Activated naive CD8-positive, alpha-beta T cell (primary cell): ENCODE measurements around the gene EVX2.

Experiments used
- H3K27ac Mint-ChIP-seq: one replicate; pipeline ENCODE4 v1.8.0; 2021; ENCODE audit warnings: mixed read lengths
- H3K27me3 Mint-ChIP-seq: one replicate; pipeline ENCODE4 v1.8.0; 2021; ENCODE audit warnings: mixed read lengths
- H3K36me3 Mint-ChIP-seq: one replicate; pipeline ENCODE4 v1.8.0; 2021; ENCODE audit warnings: mixed read lengths
- H3K4me1 Mint-ChIP-seq: one replicate; pipeline ENCODE4 v1.8.0; 2021; ENCODE audit warnings: low read depth, mixed read lengths
- H3K4me3 Mint-ChIP-seq: one replicate; pipeline ENCODE4 v1.8.0; 2021; ENCODE audit warnings: mild to moderate bottlenecking, mixed read lengths
- H3K9me3 Mint-ChIP-seq: one replicate; pipeline ENCODE4 v1.8.0; 2021; ENCODE audit warnings: low read depth, mixed read lengths

The EVX2 gene

DNA sequence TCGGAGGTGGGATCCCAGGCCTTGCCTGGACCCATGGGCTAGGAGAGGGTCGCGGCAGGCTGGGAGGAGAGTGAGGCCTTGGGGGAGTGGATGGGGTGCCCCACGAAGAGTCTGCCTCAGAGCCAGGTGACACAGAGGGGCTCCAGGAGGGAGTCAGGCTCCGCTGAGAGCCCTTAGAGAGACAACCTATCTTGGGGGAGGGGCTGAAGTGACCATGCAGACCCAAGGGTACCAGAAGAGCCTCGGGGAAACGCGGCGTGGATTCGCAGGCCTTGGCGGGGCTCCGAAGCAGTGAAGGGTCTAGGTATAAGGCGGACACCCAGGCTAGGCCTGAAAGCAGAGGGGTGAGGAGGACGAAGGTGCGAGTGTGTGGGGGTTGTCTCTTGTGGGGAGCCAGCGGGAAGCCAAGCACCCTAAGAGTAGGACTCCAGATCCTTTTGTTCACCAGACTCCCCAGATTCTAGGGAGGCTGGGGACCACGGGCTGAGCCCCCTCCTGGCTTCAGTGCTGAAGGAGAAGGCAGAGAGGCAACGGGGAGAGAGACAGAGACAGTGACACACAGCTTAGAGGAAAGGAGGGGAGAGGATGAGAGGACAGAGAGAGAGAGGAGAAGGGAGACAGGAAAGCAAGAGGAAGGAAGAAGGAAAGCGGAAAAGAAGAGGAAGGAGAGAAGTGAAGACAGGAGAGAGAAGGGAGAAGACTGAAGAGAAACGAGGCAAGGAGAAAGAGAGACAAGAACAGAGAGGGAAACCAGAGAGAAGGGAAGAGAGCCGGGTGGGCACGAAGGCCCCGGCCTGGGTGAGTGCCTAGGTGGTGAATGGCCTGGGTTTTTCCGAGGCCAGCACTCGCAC is 22.2 kb upstream of the EVX2 start:
- peaks cover 59% of the 10 kb centered on the region for H3K27me3 Mint-ChIP-seq
- peak overlapping the region; percentile 84 for H3K4me3 Mint-ChIP-seq
- H3K27ac Mint-ChIP-seq: no peak overlapping the region

GRCh38 chr2:176105078-176105729 is 21.4 kb upstream of the EVX2 start:
- H3K9me3 Mint-ChIP-seq: no peaks in the 10 kb centered on the region

More for the DNA sequence above, 22.2 kb upstream of the EVX2 start:
- H3K36me3 Mint-ChIP-seq: no peaks in the 10 kb centered on the region
- H3K4me1 Mint-ChIP-seq: peaks cover 30% of the 10 kb centered on the region
- H3K9me3 Mint-ChIP-seq: no peaks in the 10 kb centered on the region

DNA sequence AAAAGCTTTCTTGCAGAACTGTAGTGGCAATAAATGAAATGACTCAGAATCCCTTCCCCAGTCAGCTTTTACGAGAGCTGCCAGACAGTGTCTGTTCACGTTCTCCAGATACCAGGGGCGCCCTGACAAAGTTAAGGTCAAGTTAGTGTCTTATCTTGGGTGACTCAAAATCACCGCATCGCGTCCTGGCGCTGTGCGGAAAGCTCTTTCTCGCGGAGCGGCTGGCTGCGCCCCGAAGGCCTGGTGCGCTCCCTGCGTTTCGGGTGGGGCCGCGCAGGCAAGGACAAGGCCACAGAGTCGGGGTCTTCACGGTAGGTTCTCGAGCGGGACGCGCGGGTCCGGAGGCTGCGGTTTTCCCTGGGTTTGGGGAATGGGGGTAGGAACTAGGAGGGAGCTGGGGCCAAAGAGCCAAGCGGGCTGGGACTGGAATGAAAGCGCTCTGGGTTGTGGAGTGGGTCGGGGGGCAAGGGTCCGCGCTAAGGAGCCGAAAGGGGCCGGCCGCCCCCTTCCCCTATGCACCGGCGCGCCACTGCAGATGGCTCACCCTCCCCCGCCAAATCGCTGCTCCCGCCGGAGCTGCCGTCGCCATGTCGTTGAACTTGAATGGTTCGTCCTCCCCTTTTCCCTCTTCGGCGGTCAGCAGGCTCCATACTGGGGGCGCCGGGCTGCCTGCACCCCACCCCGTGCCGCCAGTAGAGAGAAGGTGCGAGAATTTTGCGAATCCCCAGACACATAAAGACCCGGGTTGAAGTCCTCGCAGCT is 20.7 kb upstream of the EVX2 start:
- H3K27ac Mint-ChIP-seq: no peak overlapping the region
- no peaks in the 10 kb centered on the region for H3K9me3 Mint-ChIP-seq
- H3K27me3 Mint-ChIP-seq: peaks cover 52% of the 10 kb centered on the region
- H3K4me3 Mint-ChIP-seq: no peak overlapping the region
- peaks cover 30% of the 10 kb centered on the region for H3K4me1 Mint-ChIP-seq
- no peaks in the 10 kb centered on the region for H3K36me3 Mint-ChIP-seq

More at GRCh38 chr2:176105078-176105729, 21.4 kb upstream of the EVX2 start:
- Mint-ChIP-seq H3K4me1 (peaks cover 30% of the 10 kb centered on the region), H3K27ac (no peak overlapping the region), H3K36me3 (no peaks in the 10 kb centered on the region), H3K27me3 (peaks cover 56% of the 10 kb centered on the region), H3K4me3 (no peak overlapping the region)

DNA sequence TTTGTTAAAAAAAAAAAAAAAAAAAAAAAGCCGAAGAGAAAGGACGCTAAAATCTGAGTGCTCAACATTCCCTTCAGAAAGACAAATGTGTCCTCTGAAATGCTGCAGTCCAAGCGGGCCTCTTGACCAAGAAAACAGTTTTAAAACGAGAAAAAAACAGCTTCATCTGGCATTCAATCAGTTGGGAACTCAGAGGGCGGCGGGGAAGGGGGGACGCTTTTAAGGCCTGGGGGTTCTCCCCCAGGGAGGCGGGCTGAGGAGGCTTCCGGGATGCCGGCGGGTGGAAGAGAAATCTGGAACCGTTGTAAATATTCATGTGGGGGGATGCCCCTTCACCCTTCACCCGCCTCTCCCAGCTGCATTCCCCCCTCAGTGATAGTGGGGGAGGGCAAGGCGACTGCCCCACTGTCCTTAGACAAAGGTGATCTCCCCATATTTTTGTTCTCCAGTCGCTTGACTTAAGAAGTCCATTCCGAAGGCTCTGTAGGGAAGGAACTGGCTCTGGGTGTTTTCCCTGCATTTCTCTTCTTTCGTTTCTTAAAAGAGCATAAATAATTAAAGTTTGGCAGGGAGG is 20.1 kb upstream of the EVX2 start:
- no peak overlapping the region for H3K4me3 Mint-ChIP-seq
- no peaks in the 10 kb centered on the region for H3K36me3 Mint-ChIP-seq
- peaks cover 51% of the 10 kb centered on the region for H3K27me3 Mint-ChIP-seq
- no peak overlapping the region for H3K27ac Mint-ChIP-seq
- H3K9me3 Mint-ChIP-seq: no peaks in the 10 kb centered on the region
- H3K4me1 Mint-ChIP-seq: peaks cover 26% of the 10 kb centered on the region

- Mint-ChIP-seq H3K4me3 (no peak overlapping the region), H3K4me1 (peaks cover 25% of the 10 kb centered on the region), H3K36me3 (no peaks in the 10 kb centered on the region), H3K27me3 (peaks cover 52% of the 10 kb centered on the region), H3K27ac (no peak overlapping the region), H3K9me3 (no peaks in the 10 kb centered on the region)
Observed at GRCh38 chr2:176103194-176103593, 19.4 kb upstream of the EVX2 start.

DNA sequence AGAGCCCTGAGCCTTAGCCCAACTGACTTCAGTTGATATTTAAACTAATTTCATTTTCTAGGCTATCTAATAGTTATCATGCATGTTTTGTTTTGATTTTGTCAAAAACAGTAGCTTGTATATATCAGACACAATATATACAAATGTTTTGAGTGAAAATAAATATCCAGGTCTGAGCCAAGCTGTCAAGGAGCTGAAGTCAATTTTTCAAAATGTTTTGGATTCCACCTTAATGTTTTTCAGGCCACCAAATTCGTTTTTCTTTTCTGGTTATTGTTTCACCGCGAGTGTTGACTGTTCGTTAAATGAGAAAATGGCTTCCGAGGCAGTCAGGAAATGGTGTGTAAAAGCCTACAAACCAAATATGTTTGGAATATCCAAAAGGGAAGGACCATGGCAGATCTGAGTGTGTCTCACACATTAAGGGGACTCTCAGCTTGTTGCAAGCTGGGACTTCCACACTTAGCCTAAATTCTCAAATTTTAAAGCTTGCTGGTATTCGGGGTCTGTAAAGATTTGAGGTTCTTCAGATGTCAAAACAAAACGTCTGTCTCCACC is 18.6 kb upstream of the EVX2 start:
- H3K27ac Mint-ChIP-seq: no peak overlapping the region
- no peak overlapping the region for H3K4me3 Mint-ChIP-seq
- peaks cover 33% of the 10 kb centered on the region for H3K4me1 Mint-ChIP-seq
- H3K9me3 Mint-ChIP-seq: no peaks in the 10 kb centered on the region
- peaks cover 57% of the 10 kb centered on the region for H3K27me3 Mint-ChIP-seq
- H3K36me3 Mint-ChIP-seq: no peaks in the 10 kb centered on the region

DNA sequence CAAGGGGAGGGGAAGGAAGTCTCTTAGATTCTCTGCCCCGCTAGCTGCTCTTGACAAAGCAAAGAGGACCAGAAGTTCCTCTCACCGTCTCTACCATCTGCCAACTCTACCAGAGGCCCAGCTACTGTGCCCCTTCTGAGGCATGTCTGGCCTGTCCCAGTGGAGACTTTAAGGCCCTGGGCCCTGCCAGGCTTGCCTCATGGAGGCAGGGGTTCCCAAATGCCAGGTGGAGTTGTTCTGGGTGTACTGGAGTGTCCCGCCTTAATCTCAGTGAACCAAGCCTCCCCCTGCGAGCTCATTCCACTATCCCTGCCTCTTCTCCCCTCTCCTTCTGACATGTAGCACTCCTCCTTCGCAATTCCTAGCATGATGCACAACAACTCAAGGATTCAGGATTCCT is 18.1 kb upstream of the EVX2 start:
- Mint-ChIP-seq H3K36me3 (no peaks in the 10 kb centered on the region), H3K4me1 (peaks cover 35% of the 10 kb centered on the region), H3K27me3 (peaks cover 57% of the 10 kb centered on the region), H3K27ac (no peak overlapping the region), H3K9me3 (no peaks in the 10 kb centered on the region), H3K4me3 (no peak overlapping the region)

DNA sequence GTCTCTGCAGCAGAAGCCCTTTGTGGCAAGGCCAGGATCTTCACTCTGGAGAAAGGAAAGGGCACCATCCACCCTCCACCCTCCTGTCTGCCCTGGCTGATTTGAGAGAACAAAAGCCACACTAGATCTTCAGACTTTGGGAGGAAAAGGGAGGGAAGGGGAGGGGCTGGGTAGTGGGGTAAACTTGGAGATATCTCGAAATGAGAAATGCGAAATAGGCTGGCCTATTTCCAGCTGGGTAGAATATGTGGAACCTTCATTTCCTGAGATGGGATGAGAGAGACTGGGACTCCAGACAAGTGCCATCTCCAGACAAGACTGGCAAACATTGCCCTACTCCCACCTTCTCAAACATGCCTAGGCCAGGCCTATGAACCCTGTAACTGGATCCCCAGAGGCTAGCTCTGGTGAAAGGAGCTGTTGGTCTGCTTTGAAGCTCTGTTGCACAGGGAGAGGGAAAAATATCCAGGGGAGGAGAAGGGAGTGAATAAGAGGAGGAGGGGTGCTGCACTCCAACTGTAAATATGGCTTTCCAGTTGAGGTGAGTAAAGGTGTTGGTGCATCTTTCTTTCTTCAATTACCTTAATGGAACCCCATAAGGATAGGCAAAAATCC is 17.6 kb upstream of the EVX2 start:
- peaks cover 60% of the 10 kb centered on the region for H3K27me3 Mint-ChIP-seq
- H3K4me1 Mint-ChIP-seq: peaks cover 38% of the 10 kb centered on the region
- no peak overlapping the region for H3K27ac Mint-ChIP-seq
- no peak overlapping the region for H3K4me3 Mint-ChIP-seq
- H3K36me3 Mint-ChIP-seq: no peaks in the 10 kb centered on the region
- H3K9me3 Mint-ChIP-seq: no peaks in the 10 kb centered on the region

GRCh38 chr2:176100547-176101140 is 16.9 kb upstream of the EVX2 start:
- Mint-ChIP-seq H3K27me3 (peaks cover 61% of the 10 kb centered on the region), H3K36me3 (no peaks in the 10 kb centered on the region), H3K4me1 (peaks cover 32% of the 10 kb centered on the region), H3K9me3 (no peaks in the 10 kb centered on the region), H3K4me3 (no peak overlapping the region), H3K27ac (no peak overlapping the region)

DNA sequence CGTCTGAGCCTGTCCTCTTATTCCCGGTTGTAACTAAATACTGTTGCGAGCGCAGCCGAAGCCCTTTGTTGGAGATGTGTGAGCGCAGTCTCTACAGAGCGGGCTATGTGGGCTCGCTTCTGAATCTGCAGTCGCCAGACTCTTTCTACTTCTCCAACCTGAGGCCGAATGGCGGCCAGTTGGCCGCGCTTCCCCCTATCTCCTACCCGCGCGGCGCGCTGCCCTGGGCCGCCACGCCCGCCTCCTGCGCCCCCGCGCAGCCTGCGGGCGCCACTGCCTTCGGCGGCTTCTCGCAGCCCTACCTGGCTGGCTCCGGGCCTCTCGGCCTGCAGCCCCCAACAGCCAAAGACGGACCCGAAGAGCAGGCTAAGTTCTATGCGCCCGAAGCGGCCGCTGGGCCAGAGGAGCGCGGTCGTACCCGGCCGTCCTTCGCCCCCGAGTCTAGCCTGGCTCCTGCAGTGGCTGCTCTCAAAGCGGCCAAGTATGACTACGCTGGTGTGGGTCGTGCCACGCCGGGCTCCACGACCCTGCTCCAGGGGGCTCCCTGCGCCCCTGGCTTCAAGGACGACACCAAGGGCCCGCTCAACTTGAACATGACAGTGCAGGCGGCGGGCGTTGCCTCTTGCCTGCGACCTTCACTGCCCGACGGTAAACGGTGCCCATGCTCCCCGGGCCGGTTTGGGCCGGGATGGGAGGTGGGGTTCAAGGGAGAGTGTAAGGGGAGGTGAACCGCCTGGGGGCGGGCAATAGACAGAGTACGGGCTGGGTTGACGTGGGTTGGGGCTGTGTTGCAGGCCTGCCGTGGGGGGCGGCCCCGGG is 16.2 kb upstream of the EVX2 start, which contains the start of gene HOXD12:
Gene HOXD12 (plus strand): TSS at position 68 of the 819 bp plus-strand sequence. CDS start 7 bp downstream, at position 75.
- H3K36me3 Mint-ChIP-seq: no peaks in the 10 kb centered on the region
- H3K27me3 Mint-ChIP-seq: peaks cover 61% of the 10 kb centered on the region
- H3K4me1 Mint-ChIP-seq: peaks cover 28% of the 10 kb centered on the region
- H3K27ac Mint-ChIP-seq: no peak within 1 kb of the TSS
- H3K4me3 Mint-ChIP-seq: no peak within 1 kb of the TSS
- no peaks in the 10 kb centered on the region for H3K9me3 Mint-ChIP-seq

GRCh38 chr2:176099159-176099727 is 15.5 kb upstream of the EVX2 start:
- Mint-ChIP-seq H3K27ac (no peak overlapping the region), H3K4me1 (peaks cover 22% of the 10 kb centered on the region), H3K9me3 (no peaks in the 10 kb centered on the region), H3K4me3 (no peak overlapping the region), H3K27me3 (peaks cover 63% of the 10 kb centered on the region), H3K36me3 (no peaks in the 10 kb centered on the region)

DNA sequence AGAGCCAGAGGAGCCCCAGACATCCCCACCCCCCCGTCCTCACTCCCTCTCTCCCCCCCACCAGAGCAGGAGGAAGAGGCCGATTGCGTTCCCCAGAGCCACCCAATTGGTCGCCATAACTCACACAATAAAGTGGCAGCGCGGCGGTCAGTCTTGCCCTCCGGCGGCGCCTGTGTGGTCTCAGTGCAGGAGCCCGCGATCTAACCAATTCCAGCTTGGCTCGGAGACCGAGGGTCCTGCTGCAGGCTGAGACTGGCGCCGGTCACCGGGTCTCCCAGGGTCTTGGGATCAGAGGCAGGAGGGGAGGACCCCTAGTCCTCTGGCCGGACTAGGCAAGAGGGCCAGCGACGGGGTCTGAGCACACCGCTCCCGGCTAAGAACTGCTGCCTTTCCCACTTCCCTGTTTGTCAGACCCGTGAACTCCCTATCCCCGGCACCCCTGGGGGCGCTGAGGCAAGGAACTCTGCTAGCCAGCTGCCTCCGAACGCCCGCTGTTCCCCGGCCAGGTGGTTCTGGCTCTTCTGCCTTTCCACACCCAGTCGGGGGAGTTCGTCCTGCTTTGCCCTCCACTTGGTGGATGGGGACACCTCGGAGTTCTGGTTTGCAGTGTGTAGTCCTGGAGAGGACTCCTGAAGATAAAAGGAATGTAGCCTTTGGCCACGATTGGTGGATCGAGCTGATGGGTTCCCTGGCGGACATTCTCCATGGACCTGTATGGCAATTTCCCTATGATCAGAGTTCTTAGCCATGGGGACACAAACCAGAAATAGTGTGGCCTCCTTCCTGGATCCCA is 14.8 kb upstream of the EVX2 start:
- Mint-ChIP-seq H3K9me3 (peaks cover 4% of the 10 kb centered on the region), H3K4me3 (no peak overlapping the region), H3K27me3 (peaks cover 66% of the 10 kb centered on the region), H3K4me1 (peaks cover 25% of the 10 kb centered on the region), H3K36me3 (peaks cover 4% of the 10 kb centered on the region), H3K27ac (no peak overlapping the region)
